Measurements from ENCODE around the gene USH1C. TPM values are rescaled to one million over a fixed set of nuclear protein-coding genes. Genes with fewer than 3 reads are reported as not detected.

USH1C gene
- total RNA-seq, 4 donors from 2014 or later, result 1.1 TPM; not detected in 3

- 79 to 81% methylated on average over 3 to 4 of the region's 4 CpGs for WGBS, 2 donors (ENCODE audit: low coverage in 1 of 2)
- ATAC-seq, result no peak
Measured at GRCh38 chr11:17563961-17564686, 19.9 kb upstream of the USH1C start.

GRCh38 chr11:17563231-17563646 is 19.0 kb upstream of the USH1C start:
- ATAC-seq, result no peak
- Histone ChIP-seq H3K4me1 (no peaks in the 10 kb centered on the region), H3K36me3 (no peaks in the 10 kb centered on the region), H3K9me3 (no peaks in the 10 kb centered on the region), H3K27me3 (peaks cover 20% of the 10 kb centered on the region), H3K4me3 (no peak overlapping the region), H3K27ac (no peak overlapping the region)
- TF ChIP-seq CTCF (IDR thresholded peaks at IDR 0.05) (no peak), POLR2A (IDR thresholded peaks at IDR 0.05) (no peak), EP300 (IDR thresholded peaks at IDR 0.05) (no peak), POLR2AphosphoS5 (IDR thresholded peaks at IDR 0.05) (no peak)

More at GRCh38 chr11:17563961-17564686, 19.9 kb upstream of the USH1C start:
- Histone ChIP-seq H3K27ac (no peak overlapping the region), H3K4me3 (no peak overlapping the region), H3K4me1 (no peaks in the 10 kb centered on the region), H3K36me3 (no peaks in the 10 kb centered on the region), H3K9me3 (no peaks in the 10 kb centered on the region), H3K27me3 (peaks cover 11% of the 10 kb centered on the region)
- TF ChIP-seq POLR2A (IDR thresholded peaks at IDR 0.05) (no peak), CTCF (IDR thresholded peaks at IDR 0.05) (no peak), POLR2AphosphoS5 (IDR thresholded peaks at IDR 0.05) (no peak), EP300 (IDR thresholded peaks at IDR 0.05) (no peak)

GRCh38 chr11:17561526-17561925 is 17.3 kb upstream of the USH1C start:
- H3K36me3 ChIP-seq, result no peaks in the 10 kb centered on the region
- H3K27ac ChIP-seq, result no peak overlapping the region
- H3K9me3 ChIP-seq, result no peaks in the 10 kb centered on the region
- 92% methylated on average over 9 of the region's 9 CpGs; no CpG with 5 or more reads in 1 of the 2 donors for WGBS, 2 donors (ENCODE audit: low coverage in 1 of 2)
- TF ChIP-seq CTCF (IDR thresholded peaks at IDR 0.05), result no peak
- TF ChIP-seq EP300 (IDR thresholded peaks at IDR 0.05), result no peak
- no peak for TF ChIP-seq POLR2A (IDR thresholded peaks at IDR 0.05)
- TF ChIP-seq POLR2AphosphoS5 (IDR thresholded peaks at IDR 0.05), result no peak
- H3K4me3 ChIP-seq, result no peak overlapping the region
- H3K4me1 ChIP-seq, result no peaks in the 10 kb centered on the region
- no peak for ATAC-seq
- H3K27me3 ChIP-seq, result peaks cover 36% of the 10 kb centered on the region

GRCh38 chr11:17561111-17561415 is 16.8 kb upstream of the USH1C start:
- H3K9me3 ChIP-seq, result no peaks in the 10 kb centered on the region
- TF ChIP-seq POLR2AphosphoS5 (IDR thresholded peaks at IDR 0.05), result no peak
- TF ChIP-seq POLR2A (IDR thresholded peaks at IDR 0.05), result no peak
- no peak for TF ChIP-seq CTCF (IDR thresholded peaks at IDR 0.05)
- TF ChIP-seq EP300 (IDR thresholded peaks at IDR 0.05), result no peak
- 100% methylated on average over 1 of the region's 4 CpGs for WGBS, 2 donors (ENCODE audit: low coverage in 1 of 2)
- peaks cover 37% of the 10 kb centered on the region for H3K27me3 ChIP-seq
- no peak overlapping the region for H3K4me3 ChIP-seq
- no peak overlapping the region for H3K27ac ChIP-seq
- no peak for ATAC-seq
- H3K4me1 ChIP-seq, result no peaks in the 10 kb centered on the region
- H3K36me3 ChIP-seq, result no peaks in the 10 kb centered on the region

All from gastroesophageal sphincter (tissue), 4 donors.